Ascending aorta (tissue), 2 donors: ENCODE measurements around the gene TEX44. TPM values are rescaled to one million over a fixed set of nuclear protein-coding genes. Genes with fewer than 3 reads are reported as not detected.

Source experiments
- DNase-seq, 2 donors: peaks; one replicate each; pipeline ENCODE4 v3.0.0-alpha.2; 2019; ENCODE audit warnings: low spot score in 2 of 2
- H3K27ac ChIP-seq, 2 donors: fragments of 200-600 bp; sonication (generic); one replicate each; pipeline ENCODE4 v1.5.1; 2016 to 2017; ENCODE audit warnings: mild to moderate bottlenecking in 1 of 2
- H3K27me3 ChIP-seq: fragments of 200-600 bp; sonication (generic); one replicate; pipeline ENCODE4 v1.5.1; 2017
- H3K36me3 ChIP-seq, 2 donors: fragments of 200-600 bp; sonication (generic); one replicate each; pipeline ENCODE4 v1.5.1; 2016
- H3K4me1 ChIP-seq, 2 donors: fragments of 200-600 bp; sonication (generic); one replicate each; pipeline ENCODE4 v1.5.1; 2016 to 2017; ENCODE audit warnings: mild to moderate bottlenecking in 1 of 2
- H3K4me3 ChIP-seq, 2 donors: fragments of 200-600 bp; sonication (generic); one replicate each; pipeline ENCODE4 v1.5.1; 2016 to 2017; ENCODE audit warnings: mild to moderate bottlenecking in 1 of 2
- H3K9me3 ChIP-seq, 2 donors: fragments of 200-600 bp; sonication (generic); one replicate each; pipeline ENCODE4 v1.5.1; 2016
- intact Hi-C: fragments of 100-400 bp; cut with DNase I; formaldehyde crosslinking; loops from one replicate; pipeline ENCODE4 v1.15.1; 2023
- total RNA-seq: library from RNA; depleted of rRNA; stranded (reverse); fragments of >200 nt; gene quantifications from one replicate; pipeline ENCODE4 v1.1.0, GENCODE V29; 2016
- TF ChIP-seq, protein P1 (sequence below), 3 experiments: fragments of 200-600 bp in 2 of 3; fragments of 450-650 bp in 1 of 3; sonication (generic) in 2 of 3; IDR thresholded peaks; one replicate each; pipeline ENCODE4 v1.5.1; 2016 to 2019; ENCODE audit warnings: antibody characterized with exemption in 3 of 3, mild to moderate bottlenecking in 1 of 3, moderate library complexity in 1 of 3

TEX44 gene
- total RNA-seq, 1 donor from 2014 or later = not detected

DNA sequence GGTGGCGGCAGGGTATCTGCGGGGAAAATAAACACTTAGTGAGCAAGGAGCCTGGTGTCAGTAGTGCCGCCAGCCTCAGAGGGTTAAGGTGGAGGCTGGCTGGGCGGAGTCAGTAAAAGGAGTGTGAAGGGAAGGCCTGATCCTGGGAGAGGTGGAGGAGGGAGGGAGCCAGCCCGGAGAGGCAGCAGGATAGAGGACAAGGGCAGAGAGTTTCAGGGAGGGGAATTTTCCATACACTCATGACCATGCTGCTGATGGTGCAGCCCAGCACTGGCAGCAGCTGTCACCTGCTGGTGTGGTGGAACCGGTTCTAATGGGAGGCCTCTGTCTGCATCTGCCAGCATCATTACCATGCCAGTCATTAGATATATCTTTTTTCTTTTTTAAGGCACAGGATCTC, 2.0 kb upstream of the TEX44 start:
- Histone ChIP-seq H3K9me3 (no peaks in the 10 kb centered on the region), H3K36me3 (no peaks in the 10 kb centered on the region), H3K4me1 (no peaks in the 10 kb centered on the region), H3K27ac (no peak overlapping the region), H3K27me3 (no peaks in the 10 kb centered on the region), H3K4me3 (no peak overlapping the region)
- intact Hi-C loops = no loop called here
- TF ChIP-seq, protein P1, sequence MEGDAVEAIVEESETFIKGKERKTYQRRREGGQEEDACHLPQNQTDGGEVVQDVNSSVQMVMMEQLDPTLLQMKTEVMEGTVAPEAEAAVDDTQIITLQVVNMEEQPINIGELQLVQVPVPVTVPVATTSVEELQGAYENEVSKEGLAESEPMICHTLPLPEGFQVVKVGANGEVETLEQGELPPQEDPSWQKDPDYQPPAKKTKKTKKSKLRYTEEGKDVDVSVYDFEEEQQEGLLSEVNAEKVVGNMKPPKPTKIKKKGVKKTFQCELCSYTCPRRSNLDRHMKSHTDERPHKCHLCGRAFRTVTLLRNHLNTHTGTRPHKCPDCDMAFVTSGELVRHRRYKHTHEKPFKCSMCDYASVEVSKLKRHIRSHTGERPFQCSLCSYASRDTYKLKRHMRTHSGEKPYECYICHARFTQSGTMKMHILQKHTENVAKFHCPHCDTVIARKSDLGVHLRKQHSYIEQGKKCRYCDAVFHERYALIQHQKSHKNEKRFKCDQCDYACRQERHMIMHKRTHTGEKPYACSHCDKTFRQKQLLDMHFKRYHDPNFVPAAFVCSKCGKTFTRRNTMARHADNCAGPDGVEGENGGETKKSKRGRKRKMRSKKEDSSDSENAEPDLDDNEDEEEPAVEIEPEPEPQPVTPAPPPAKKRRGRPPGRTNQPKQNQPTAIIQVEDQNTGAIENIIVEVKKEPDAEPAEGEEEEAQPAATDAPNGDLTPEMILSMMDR (IDR thresholded peaks at IDR 0.05) = no peak
- no peak for DNase-seq

DNA sequence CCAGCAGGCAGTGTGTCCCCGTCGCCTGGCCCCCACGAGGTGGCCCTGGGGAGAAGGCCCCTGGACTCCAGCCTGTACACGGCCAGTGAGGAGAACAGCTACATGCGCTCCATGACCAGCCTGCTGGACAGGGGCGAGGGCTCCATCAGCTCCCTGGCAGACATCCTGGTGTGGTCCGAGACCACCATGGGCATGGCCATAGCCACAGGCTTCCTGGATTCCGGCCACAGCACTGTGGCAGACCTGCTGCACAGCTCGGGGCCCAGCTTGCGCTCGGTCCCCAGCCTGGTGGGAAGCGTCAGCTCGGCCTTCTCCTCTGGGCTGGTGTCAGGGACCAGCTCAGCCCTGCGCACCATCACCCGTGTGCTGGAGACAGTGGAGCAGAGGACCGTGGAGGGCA, 1.0 kb downstream of the TEX44 start:
- intact Hi-C loops = no loop called here
- no peak overlapping the region for H3K27ac ChIP-seq

DNA sequence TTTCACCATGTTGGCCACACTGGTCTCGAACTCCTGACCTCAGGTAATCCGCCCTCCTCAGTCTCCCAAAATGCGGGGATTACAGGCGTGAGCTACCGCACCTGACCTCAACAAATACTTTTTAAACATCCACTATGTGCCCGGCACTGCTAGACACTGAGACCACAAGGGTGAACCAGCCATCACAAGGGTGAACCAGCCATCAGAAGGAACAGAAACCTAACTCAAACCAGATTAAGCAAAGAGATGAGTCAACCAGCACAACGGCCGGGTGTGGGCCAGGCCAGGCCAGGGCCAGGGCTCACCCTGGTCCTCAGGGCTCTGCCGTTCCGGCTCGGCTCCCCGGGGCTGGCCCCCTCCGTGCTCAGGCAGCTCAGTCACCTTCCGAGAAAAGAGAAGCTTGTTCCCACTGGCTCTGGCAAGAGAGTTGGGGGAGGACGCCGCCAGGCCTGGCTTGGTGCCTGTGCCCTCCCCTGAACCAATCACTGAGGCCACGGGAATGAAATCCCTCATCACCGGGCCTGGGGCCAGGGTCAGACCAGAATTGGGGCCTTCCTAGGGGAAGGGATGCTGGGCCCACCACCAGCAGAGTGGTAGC, 4.4 kb downstream of the TEX44 start:
- Histone ChIP-seq H3K4me3 (no peak overlapping the region), H3K36me3 (no peaks in the 10 kb centered on the region), H3K4me1 (peaks cover 0 to 11% of the 10 kb centered on the region in 2 donors), H3K27ac (peak overlapping the region; percentile 13 to 29), H3K9me3 (no peaks in the 10 kb centered on the region), H3K27me3 (no peaks in the 10 kb centered on the region)
- TF ChIP-seq, protein P1 (IDR thresholded peaks at IDR 0.05) = no peak
- intact Hi-C loops = loop anchor here (1.0 kb wide), 1 partner anchor 83 kb away; no protein-coding TSS in a partner anchor
- peak; percentile 56 to 83 for DNase-seq

More for the DNA sequence above, 1.0 kb downstream of the TEX44 start:
- no peaks in the 10 kb centered on the region for H3K36me3 ChIP-seq
- no peak for DNase-seq
- H3K27me3 ChIP-seq = no peaks in the 10 kb centered on the region
- H3K4me1 ChIP-seq = peaks cover 0 to 6% of the 10 kb centered on the region in 2 donors
- no peak overlapping the region for H3K4me3 ChIP-seq
- TF ChIP-seq, protein P1 (IDR thresholded peaks at IDR 0.05) = no peak
- H3K9me3 ChIP-seq = no peaks in the 10 kb centered on the region

DNA sequence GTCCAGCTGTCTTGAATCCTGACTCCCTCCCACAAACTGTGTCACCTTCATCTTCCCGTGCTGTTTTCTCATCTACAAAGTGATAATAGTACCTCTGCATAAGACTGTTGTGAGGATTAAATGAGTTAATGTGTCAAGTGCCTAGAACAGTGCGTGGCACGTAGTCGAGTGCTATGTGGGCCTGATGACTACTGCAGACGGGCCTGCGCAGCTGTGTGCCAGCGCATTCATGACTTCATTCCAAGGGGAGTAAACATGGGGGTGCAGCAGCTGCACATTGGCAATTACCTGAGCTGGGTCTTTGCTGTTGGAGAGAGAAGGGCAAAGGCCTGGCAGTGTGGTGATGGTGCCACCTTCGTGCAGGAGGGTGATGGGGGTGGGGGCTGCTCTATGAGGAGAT, 5.0 kb downstream of the TEX44 start:
- Histone ChIP-seq H3K27ac (peak overlapping the region; percentile 13 to 29), H3K36me3 (no peaks in the 10 kb centered on the region), H3K4me1 (peaks cover 0 to 11% of the 10 kb centered on the region in 2 donors), H3K9me3 (no peaks in the 10 kb centered on the region), H3K27me3 (no peaks in the 10 kb centered on the region), H3K4me3 (no peak overlapping the region)
- TF ChIP-seq, protein P1 (IDR thresholded peaks at IDR 0.05) = no peak
- intact Hi-C loops = loop anchor here (1.0 kb wide), 1 partner anchor 83 kb away; no protein-coding TSS in a partner anchor
- DNase-seq = no peak

DNA sequence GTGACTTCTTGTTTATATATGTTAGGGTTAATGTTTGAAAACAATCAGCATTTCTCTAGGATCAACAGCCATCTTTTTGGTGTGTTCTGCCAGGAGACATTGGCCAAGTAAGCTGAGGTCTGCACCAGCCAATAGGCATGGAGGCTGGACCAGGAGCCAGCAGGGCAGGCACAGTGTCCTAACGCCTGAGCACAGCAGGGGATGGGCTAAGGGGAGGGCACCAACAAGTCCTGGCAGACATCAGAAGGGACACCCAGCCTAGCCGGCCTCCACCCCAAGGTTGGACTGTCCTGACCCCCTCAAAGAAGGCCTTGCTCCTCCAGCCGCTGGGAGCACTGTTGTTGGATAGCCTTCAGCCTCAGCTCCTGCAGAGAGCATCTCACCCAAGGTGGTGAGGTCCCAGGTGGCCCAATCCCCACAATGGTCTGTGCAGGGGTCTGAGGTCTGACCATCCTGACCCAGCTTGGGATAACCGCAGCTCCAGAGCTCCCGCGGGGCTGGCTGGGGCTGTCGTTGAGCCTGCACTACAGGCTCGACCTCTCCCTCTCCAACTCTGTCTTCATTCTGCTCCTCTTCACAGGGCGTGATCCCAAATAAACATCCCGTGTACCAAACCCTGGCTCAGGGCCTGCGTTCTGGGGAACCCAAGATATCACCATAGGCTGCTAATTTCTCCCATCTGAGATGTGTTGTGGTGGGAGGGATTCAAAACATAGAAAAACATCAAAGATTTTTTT, 8.1 kb downstream of the TEX44 start:
- Histone ChIP-seq H3K36me3 (no peaks in the 10 kb centered on the region), H3K4me1 (peaks cover 7 to 34% of the 10 kb centered on the region in 2 donors), H3K27me3 (no peaks in the 10 kb centered on the region), H3K9me3 (no peaks in the 10 kb centered on the region), H3K4me3 (no peak overlapping the region), H3K27ac (peak overlapping the region; percentile 20 to 51)
- DNase-seq = no peak
- intact Hi-C loops = loop anchor here (1.0 to 10.0 kb wide), 4 partner anchors 37 to 1814 kb away; partner anchors contain the start of gene PSMD1
- TF ChIP-seq, protein P1 (IDR thresholded peaks at IDR 0.05) = no peak
